Measurements from ENCODE around the gene KIF21B.

Gene KIF21B

DNA sequence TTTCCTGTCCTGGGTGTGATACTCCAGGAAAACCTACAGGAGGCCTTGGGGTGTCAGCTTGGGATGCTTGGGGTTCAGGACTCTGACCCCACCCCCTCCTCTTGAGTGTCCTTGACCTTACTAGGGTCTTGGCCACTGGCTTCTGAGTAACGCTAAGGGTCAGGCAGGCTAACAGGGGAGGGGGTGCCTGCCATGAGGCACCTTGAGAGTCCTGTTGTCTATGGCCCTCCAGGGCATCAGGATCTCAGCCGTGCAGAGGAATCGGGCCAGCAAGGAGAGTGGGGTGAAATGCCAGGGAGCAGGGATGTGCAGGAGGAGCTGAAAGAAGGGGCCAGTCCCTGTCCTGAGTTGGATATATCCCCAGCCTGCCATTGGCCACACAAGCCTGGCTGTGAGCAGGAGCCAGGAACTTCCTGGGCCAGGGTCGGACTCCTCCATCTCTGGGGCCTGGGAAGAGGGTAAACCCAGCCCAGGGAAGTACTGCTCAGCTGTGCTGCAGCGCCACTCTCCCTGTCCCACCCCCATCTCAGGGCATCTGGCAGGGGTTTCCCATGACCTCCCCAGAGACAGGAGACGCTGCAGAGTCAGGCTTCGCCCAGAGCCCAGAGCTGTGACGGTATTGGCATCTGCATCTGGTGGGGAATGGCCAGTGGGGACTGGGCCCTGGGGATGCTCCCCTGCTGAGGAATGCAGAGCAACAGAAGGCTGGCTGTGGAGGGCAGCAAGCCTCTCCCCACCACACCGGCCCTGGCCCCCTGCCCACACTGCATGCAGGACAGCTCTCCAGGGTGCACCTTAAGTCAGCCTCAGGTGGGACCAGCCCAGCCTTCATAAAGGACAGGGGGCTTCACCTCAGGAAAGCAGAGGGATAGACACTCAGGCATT, 6.3 kb downstream of the KIF21B start:
- no peaks in the 10 kb centered on the region for H3K36me3 ChIP-seq (ENCODE audit: insufficient read depth, low read depth, low read length)
- no peak overlapping the region for H3K27ac ChIP-seq (ENCODE audit: low read length)
- H3K27me3 ChIP-seq (ENCODE audit: insufficient read depth, low read length): peaks cover 2% of the 10 kb centered on the region
- no peak overlapping the region for H3K9ac ChIP-seq (ENCODE audit: low read depth, low read length)
- H3K4me3 ChIP-seq (ENCODE audit: low read length): no peak overlapping the region
- H3K4me1 ChIP-seq (ENCODE audit: insufficient read depth, low read length): peaks cover 23% of the 10 kb centered on the region; the same call in 1 of the 2 replicates
- no peaks in the 10 kb centered on the region for H3K9me3 ChIP-seq (ENCODE audit: insufficient read depth, low read depth, low read length)

DNA sequence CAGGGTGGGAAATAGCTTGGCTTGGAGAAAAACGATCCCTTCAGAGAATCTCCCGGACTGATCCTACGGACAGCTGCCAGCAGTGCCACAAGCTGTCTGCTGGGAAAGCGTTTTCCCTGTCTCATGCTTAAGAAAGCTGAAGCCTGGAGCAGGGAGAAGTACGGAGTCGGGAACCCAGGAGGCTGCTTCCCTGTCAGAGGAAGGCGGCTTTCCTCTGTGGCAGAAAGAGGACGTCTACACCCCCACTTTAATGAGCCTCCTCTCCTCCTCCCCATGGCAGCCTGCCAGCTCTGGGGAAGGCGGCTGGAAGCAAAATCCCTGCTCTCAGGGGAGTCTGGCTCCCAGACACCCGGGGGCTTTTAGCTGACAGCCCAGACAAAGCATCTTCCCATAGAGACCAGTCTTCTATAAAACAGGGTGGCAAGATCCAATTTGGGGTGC, 7.3 kb downstream of the KIF21B start:
- Histone ChIP-seq H3K27me3 (ENCODE audit: insufficient read depth, low read length) (no peaks in the 10 kb centered on the region), H3K9me3 (ENCODE audit: insufficient read depth, low read depth, low read length) (no peaks in the 10 kb centered on the region), H3K36me3 (ENCODE audit: insufficient read depth, low read depth, low read length) (no peaks in the 10 kb centered on the region), H3K4me3 (ENCODE audit: low read length) (no peak overlapping the region), H3K9ac (ENCODE audit: low read depth, low read length) (no peak overlapping the region), H3K27ac (ENCODE audit: low read length) (no peak overlapping the region), H3K4me1 (ENCODE audit: insufficient read depth, low read length) (peaks cover 20% of the 10 kb centered on the region; the same call in 1 of the 2 replicates)

GRCh38 chr1:201015551-201016091, 7.9 kb downstream of the KIF21B start:
- Histone ChIP-seq H3K9me3 (ENCODE audit: insufficient read depth, low read depth, low read length) (no peaks in the 10 kb centered on the region), H3K4me1 (ENCODE audit: insufficient read depth, low read length) (peaks cover 16% of the 10 kb centered on the region; the same call in 1 of the 2 replicates), H3K27ac (ENCODE audit: low read length) (no peak overlapping the region), H3K36me3 (ENCODE audit: insufficient read depth, low read depth, low read length) (no peaks in the 10 kb centered on the region), H3K4me3 (ENCODE audit: low read length) (no peak overlapping the region), H3K9ac (ENCODE audit: low read depth, low read length) (no peak overlapping the region), H3K27me3 (ENCODE audit: insufficient read depth, low read length) (no peaks in the 10 kb centered on the region)

GRCh38 chr1:201014816-201015200, 8.7 kb downstream of the KIF21B start:
- no peaks in the 10 kb centered on the region for H3K9me3 ChIP-seq (ENCODE audit: insufficient read depth, low read depth, low read length)
- H3K36me3 ChIP-seq (ENCODE audit: insufficient read depth, low read depth, low read length): no peaks in the 10 kb centered on the region
- H3K9ac ChIP-seq (ENCODE audit: low read depth, low read length): peak overlapping the region; percentile 69; the same call in 1 of the 2 replicates
- H3K4me1 ChIP-seq (ENCODE audit: insufficient read depth, low read length): peaks cover 15% of the 10 kb centered on the region; the same call in 1 of the 2 replicates
- H3K4me3 ChIP-seq (ENCODE audit: low read length): no peak overlapping the region
- no peaks in the 10 kb centered on the region for H3K27me3 ChIP-seq (ENCODE audit: insufficient read depth, low read length)
- no peak overlapping the region for H3K27ac ChIP-seq (ENCODE audit: low read length)

GRCh38 chr1:201013991-201014815, 9.3 kb downstream of the KIF21B start:
- H3K9ac ChIP-seq (ENCODE audit: low read depth, low read length): peak overlapping the region; percentile 69; the same call in 1 of the 2 replicates
- peak overlapping the region; percentile 43; the same call in 1 of the 2 replicates for H3K4me3 ChIP-seq (ENCODE audit: low read length)
- no peaks in the 10 kb centered on the region for H3K36me3 ChIP-seq (ENCODE audit: insufficient read depth, low read depth, low read length)
- H3K9me3 ChIP-seq (ENCODE audit: insufficient read depth, low read depth, low read length): no peaks in the 10 kb centered on the region
- H3K27ac ChIP-seq (ENCODE audit: low read length): no peak overlapping the region
- peaks cover 14% of the 10 kb centered on the region; the same call in 1 of the 2 replicates for H3K4me1 ChIP-seq (ENCODE audit: insufficient read depth, low read length)
- H3K27me3 ChIP-seq (ENCODE audit: insufficient read depth, low read length): no peaks in the 10 kb centered on the region

DNA sequence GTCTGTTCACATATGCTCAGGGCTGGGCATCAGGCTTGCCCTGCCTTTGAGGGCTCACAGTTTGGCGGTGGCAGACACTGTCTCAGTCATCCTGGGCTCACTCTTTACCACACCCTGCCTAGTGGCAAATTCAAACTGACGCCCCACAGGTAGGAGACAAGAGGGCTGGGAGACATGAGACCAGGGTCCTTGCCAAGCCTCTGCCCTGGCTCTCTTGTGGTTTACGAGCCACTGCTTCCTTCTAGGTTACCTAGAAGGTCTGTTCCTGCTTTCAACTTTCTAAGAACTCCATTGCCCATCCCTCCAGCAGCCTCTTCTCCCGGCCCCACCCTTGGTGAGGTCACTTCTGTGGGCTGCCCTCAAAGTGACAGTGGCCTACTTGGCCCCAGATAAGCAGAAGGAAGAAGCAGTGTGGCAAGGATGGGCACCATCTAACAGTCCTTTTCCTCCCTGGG, 10.5 kb downstream of the KIF21B start:
- Histone ChIP-seq H3K4me3 (ENCODE audit: low read length) (no peak overlapping the region), H3K9ac (ENCODE audit: low read depth, low read length) (no peak overlapping the region), H3K27me3 (ENCODE audit: insufficient read depth, low read length) (no peaks in the 10 kb centered on the region), H3K27ac (ENCODE audit: low read length) (no peak overlapping the region), H3K36me3 (ENCODE audit: insufficient read depth, low read depth, low read length) (no peaks in the 10 kb centered on the region), H3K4me1 (ENCODE audit: insufficient read depth, low read length) (peaks cover 14% of the 10 kb centered on the region; the same call in 1 of the 2 replicates), H3K9me3 (ENCODE audit: insufficient read depth, low read depth, low read length) (no peaks in the 10 kb centered on the region)

GRCh38 chr1:201011616-201012015, 11.9 kb downstream of the KIF21B start:
- H3K9ac ChIP-seq (ENCODE audit: low read depth, low read length): no peak overlapping the region
- H3K4me3 ChIP-seq (ENCODE audit: low read length): no peak overlapping the region
- H3K4me1 ChIP-seq (ENCODE audit: insufficient read depth, low read length): peaks cover 14% of the 10 kb centered on the region; the same call in 1 of the 2 replicates
- H3K27ac ChIP-seq (ENCODE audit: low read length): no peak overlapping the region
- H3K9me3 ChIP-seq (ENCODE audit: insufficient read depth, low read depth, low read length): no peaks in the 10 kb centered on the region
- no peaks in the 10 kb centered on the region for H3K36me3 ChIP-seq (ENCODE audit: insufficient read depth, low read depth, low read length)
- no peaks in the 10 kb centered on the region for H3K27me3 ChIP-seq (ENCODE audit: insufficient read depth, low read length)

DNA sequence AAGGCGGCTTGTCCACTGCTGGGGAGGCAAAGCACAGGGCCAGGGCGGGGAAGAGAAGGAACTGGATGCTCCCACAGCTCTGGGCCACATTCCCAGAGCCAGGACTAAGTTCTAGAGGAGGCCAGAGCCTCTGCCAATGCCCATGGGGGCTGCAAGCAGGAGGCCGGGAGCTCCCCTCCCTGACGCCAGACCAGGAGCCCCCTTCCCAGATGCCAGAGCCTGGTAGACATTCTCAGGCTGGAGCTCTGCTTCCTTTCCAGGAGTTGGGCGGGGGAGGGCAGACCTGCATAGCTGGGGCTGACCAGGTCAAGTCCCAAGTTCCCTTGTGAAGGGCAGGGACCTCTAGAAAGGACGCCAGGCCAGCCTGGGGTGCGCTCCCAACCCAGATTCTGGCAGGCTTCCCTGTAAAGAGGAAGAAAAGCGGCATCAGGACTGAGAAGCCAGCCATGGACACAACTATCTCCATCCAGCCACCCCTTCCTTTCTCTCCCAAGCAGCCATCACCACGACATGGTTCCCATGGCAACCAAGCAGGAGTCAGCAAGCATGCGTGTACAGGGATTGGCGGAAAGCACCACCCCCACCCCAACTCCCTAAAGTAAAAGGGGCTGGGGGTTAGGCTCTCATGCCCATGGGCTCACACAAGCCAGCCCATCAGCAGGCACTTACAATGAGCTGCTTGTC, 13.4 kb downstream of the KIF21B start:
- Histone ChIP-seq H3K4me3 (ENCODE audit: low read length) (no peak overlapping the region; the same call in 1 of the 2 replicates), H3K27me3 (ENCODE audit: insufficient read depth, low read length) (no peaks in the 10 kb centered on the region), H3K4me1 (ENCODE audit: insufficient read depth, low read length) (peaks cover 14% of the 10 kb centered on the region; the same call in 1 of the 2 replicates), H3K9me3 (ENCODE audit: insufficient read depth, low read depth, low read length) (no peaks in the 10 kb centered on the region), H3K36me3 (ENCODE audit: insufficient read depth, low read depth, low read length) (peaks cover 4% of the 10 kb centered on the region; the same call in 1 of the 2 replicates), H3K27ac (ENCODE audit: low read length) (no peak overlapping the region), H3K9ac (ENCODE audit: low read depth, low read length) (peak overlapping the region; percentile 18; the same call in 1 of the 2 replicates)

DNA sequence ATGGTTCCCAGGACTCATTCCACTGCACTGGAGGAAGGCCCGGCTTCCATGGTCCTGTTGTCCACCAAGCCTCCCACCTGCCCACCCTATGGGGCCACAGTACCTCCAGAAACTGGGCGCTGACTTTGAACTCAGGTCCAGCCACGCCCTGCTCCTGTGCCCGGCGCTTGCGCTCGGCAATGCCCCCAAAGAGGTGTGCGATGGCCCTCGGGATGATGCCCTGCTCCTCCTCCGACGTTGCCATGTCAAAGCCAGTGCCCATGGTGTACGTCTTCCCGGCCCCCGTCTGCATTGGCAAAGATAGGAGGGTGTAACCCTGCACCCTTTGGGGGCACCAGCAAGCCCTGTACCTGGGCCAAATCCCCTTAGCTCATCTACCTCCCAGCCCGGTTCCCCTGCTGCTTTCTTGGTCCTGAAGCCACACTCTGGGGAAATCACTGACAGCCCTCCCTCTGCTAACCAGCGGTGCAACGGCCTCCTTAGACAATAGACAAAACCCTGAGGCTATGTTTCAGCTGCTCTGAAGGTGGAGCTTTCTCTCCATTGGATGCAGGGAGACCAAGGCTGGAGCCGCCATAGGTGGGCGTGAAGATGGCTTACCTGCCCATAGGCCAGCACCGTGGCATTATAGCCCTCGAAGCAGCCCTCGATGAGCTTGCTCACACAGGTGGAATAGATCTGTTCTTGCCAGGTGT, 14.7 kb downstream of the KIF21B start:
- H3K9me3 ChIP-seq (ENCODE audit: insufficient read depth, low read depth, low read length): no peaks in the 10 kb centered on the region
- H3K27ac ChIP-seq (ENCODE audit: low read length): no peak overlapping the region
- no peaks in the 10 kb centered on the region for H3K27me3 ChIP-seq (ENCODE audit: insufficient read depth, low read length)
- no peak overlapping the region for H3K9ac ChIP-seq (ENCODE audit: low read depth, low read length)
- peaks cover 9% of the 10 kb centered on the region; the same call in 1 of the 2 replicates for H3K4me1 ChIP-seq (ENCODE audit: insufficient read depth, low read length)
- H3K36me3 ChIP-seq (ENCODE audit: insufficient read depth, low read depth, low read length): peaks cover 17% of the 10 kb centered on the region; the same call in 1 of the 2 replicates
- H3K4me3 ChIP-seq (ENCODE audit: low read length): no peak overlapping the region

DNA sequence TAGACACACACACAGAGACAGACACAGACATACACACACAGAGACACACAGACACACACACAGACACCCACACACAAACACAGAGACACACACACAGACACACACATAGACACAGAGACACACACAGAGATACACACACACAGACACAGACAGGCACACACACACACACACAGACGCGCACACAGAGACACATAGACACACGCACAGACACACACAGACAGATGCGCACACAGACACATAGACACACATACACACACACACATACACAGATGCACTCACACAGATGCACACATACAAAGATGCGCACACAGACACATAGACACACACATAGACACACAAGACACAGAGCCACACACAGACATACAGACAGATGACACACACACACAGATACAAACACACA, 16.0 kb downstream of the KIF21B start:
- Histone ChIP-seq H3K9ac (ENCODE audit: low read depth, low read length) (no peak overlapping the region), H3K27ac (ENCODE audit: low read length) (no peak overlapping the region), H3K4me3 (ENCODE audit: low read length) (no peak overlapping the region), H3K4me1 (ENCODE audit: insufficient read depth, low read length) (peaks cover 7% of the 10 kb centered on the region; the same call in 1 of the 2 replicates), H3K9me3 (ENCODE audit: insufficient read depth, low read depth, low read length) (no peaks in the 10 kb centered on the region), H3K27me3 (ENCODE audit: insufficient read depth, low read length) (no peaks in the 10 kb centered on the region), H3K36me3 (ENCODE audit: insufficient read depth, low read depth, low read length) (peaks cover 17% of the 10 kb centered on the region; the same call in 1 of the 2 replicates)

Measured in iPS-20b (cell line).